HG03025 (cell line): ENCODE results near the gene PCBP3.
"Not testable (repeated sequence)": the region's sequence is repeated elsewhere in the genome, so short reads cannot be mapped to it uniquely, and the experiment has no call there.

ENCODE experiments used
- ATAC-seq: cut with Tn5 transposase; IDR thresholded peaks from one replicate; pipeline ENCODE4 v1.9.1; 2021; ENCODE audit warnings: mild to moderate bottlenecking, moderate library complexity; ENCODE audit not compliant: unreplicated experiment, low FRiP score

The PCBP3 gene

GRCh38 chr21:45643021-45643980, at the start of gene PCBP3:
Gene PCBP3, plus strand, starts transcription at chr21:45643725. Its CDS starts 206,361 bp downstream, at chr21:45850086.
- ATAC-seq = no peak

- no peak for ATAC-seq
Measured at GRCh38 chr21:45594721-45595489, 48.6 kb upstream of the PCBP3 start.

DNA sequence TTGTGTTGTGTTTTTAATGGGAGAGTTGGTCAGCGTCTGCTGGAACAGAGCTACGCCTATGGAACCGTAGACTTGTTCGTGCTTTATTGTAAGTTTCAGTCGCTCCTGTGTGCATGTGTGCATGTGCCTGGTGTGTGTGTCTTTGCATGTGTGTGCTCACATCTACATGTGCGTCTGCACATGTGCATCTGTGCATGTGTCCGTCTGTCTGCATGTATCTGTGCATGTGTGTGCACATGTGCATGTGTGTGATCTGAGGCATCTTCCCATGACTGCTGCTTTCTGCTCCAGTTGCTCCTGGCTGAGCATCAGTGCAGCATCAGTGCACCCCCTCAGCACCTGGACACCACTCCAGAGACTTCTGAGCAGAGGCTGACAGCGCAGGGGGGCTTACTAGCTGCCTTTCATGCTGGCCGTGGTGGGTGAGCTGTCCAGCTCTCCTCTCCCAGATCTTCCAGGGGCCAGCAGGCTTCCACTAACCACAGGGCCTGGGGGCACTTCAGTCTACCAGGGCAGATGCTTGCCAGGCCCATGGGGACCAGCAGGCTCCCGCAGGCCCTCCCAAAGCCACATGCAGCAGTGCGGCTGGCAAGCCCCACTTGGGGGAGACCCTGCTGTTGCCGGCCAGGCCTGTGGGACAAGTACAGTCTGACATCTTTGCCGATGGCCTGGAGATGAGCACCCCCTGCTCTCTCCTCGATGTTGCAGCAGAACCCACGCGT, 47.8 kb upstream of the PCBP3 start:
- no peak for ATAC-seq

DNA sequence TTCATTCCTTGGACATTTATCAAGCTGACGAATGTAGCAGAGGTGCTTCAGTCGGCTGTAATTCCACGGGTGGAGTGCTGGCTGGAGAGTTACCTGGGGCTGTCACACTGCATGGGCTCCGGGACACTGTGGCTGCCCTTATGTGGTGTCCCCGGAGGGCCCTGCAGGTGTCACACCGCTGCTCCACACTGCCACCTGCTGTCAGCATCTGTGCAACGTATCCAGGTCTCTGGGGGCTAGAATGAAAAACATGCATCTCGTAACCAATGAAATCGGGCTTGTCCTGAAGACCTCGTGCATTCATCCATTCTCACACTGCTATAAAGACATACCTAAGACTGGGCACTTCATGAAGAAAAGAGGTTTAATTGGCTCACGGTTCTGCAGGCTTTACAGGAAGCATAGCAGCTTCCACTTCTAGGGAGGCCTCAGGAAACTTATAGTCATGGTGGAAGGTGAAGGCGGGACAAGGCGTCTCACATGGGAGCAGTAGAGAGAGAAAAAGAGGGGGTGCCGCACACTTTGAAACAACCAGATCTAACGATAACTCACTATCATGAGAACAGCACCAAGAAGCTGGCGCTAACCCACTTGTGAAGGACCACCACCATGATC, 46.7 kb upstream of the PCBP3 start:
- ATAC-seq = no peak

DNA sequence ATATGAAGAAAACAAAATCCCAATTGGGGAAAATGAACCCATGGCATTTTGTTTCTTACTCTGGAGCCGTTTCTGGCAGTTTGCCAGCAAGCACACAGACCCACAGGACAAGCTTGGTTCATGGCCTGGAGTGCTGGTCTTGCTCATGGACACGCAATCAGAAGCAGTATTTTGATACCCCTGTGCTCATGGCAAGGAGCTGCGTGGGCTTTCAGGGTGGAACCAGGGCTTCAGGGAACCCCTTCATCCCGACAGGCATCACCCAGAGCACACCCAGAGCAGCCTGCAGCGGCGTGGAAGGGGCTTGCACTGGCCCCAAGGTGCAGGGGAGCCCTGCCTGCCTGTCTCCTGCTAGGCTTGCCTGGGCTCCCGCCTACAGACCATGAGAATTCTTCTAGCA, 45.4 kb upstream of the PCBP3 start:
- ATAC-seq = no peak

- no peak for ATAC-seq
Measured at GRCh38 chr21:45598666-45599065, 44.9 kb upstream of the PCBP3 start.

DNA sequence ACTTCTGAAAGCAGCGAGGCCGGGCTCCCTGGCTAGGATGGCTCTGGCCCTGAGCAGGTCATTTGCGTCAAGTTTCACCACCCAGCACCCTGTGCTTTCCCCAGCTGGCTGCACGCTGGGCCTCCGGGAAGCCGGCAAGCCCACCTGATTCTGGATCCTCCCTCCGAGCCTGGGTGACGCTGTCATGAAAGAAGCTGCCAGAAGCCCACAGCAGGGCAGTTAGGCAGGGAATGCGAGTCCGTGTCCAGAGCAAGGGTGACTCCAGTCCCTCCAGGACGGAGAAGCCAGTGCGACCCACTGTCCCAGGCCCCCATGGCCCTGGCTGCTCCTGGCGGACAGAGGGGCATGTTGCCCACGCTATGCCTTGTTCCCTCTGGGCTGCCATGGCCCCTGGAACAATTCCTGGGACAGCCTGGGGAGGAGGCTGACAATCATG, 44.4 kb upstream of the PCBP3 start:
- ATAC-seq = no peak

DNA sequence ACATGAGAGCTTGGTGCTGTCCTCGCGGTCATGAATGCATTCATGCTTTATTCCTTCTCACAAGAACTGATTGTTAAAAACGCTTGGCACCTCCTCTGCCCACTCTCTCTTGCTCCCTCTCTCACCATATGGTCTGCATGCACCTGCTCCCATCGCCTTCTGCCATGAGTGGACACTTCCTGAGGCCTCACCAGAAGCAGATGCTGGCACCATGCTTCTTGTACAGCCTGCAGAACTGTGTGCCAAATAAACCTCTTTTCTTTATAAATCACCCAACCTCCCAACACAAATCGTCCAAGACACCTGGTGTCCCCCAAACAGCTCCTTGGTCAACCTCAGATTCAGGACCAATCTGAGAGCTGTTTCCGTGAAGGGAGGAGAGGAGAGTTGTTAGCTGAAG, 43.3 kb upstream of the PCBP3 start:
- no peak for ATAC-seq

- ATAC-seq = no peak
Measured at GRCh38 chr21:45601551-45601950, 42.0 kb upstream of the PCBP3 start.

DNA sequence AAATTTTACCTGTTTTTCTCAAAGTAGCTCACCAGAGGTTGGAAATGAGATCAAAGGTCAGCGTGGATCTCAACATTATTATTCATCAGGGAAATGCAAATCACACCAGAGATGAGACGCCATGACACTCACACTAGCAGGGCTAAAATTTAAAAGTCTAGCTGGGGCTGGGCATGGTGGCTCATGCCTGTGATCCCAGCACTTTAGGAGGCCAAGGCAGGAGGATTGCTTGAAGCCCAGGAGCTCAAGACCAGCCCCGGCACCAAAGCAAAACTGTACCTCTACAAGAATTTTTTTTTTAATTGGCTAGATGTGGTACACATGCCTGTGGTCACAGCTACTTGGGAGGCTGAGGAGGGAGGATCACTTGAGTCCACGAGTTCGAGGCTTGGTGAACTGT, 41.4 kb upstream of the PCBP3 start:
- no peak for ATAC-seq

GRCh38 chr21:45603481-45603880, 40.0 kb upstream of the PCBP3 start:
- ATAC-seq = no peak

DNA sequence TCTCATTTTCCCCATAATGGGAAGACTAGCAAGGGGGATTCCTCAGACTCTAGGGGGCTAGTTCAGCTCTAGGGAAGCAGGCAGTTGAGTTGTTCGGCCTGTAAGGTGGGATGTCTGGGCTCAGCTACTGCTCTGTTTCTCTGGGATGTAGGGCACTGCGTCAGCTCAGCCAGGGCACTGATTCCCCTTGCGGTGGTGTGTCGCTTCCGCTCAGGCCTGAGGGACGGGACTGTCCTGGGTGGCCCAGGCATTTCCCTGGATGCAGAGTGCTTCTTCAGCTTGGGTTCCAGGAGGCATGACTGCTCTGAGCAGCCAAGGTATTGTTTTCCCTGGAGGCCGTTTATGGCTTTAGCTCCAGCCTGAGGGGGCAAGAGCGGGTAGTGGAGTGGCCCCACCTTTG, 38.8 kb upstream of the PCBP3 start:
- not testable (repeated sequence) for ATAC-seq

- no peak for ATAC-seq
Measured at GRCh38 chr21:45607021-45607908, 36.3 kb upstream of the PCBP3 start.

GRCh38 chr21:45607909-45608295, 35.6 kb upstream of the PCBP3 start:
- ATAC-seq = no peak

GRCh38 chr21:45608747-45609470, 34.6 kb upstream of the PCBP3 start:
- not testable (repeated sequence) for ATAC-seq

GRCh38 chr21:45609616-45610015, 33.9 kb upstream of the PCBP3 start:
- ATAC-seq = not testable (repeated sequence)

- no peak for ATAC-seq
Measured at GRCh38 chr21:45611296-45611695, 32.2 kb upstream of the PCBP3 start.

- no peak for ATAC-seq
Measured at GRCh38 chr21:45611939-45612664, 31.4 kb upstream of the PCBP3 start.
